T47D (cell line): ENCODE measurements around the gene SIRT3.
A peak's percentile ranks its signal among the peaks of the same experiment; 100 is the strongest.

Experiments
- DNase-seq, 2 experiments: peaks; one replicate each; pipeline versions ENCODE4 v3.0.0 to v3.0.0-alpha.2; 2011 to 2012; ENCODE audit warnings: low read depth in 1 of 2, low spot score in 1 of 2
- JUND ChIP-seq: IDR thresholded peaks from 2 replicates; pipeline ENCODE4 v1.6.1; 2012; ENCODE audit warnings: low read depth
- in situ Hi-C: cut with HindIII; loops from 2 replicates; pipeline ENCODE4 v1.10.0; 2016; ENCODE audit warnings: low sequenced_read_pairs, low pct_unique_long_range_greater_than_20kb

SIRT3 gene

DNA sequence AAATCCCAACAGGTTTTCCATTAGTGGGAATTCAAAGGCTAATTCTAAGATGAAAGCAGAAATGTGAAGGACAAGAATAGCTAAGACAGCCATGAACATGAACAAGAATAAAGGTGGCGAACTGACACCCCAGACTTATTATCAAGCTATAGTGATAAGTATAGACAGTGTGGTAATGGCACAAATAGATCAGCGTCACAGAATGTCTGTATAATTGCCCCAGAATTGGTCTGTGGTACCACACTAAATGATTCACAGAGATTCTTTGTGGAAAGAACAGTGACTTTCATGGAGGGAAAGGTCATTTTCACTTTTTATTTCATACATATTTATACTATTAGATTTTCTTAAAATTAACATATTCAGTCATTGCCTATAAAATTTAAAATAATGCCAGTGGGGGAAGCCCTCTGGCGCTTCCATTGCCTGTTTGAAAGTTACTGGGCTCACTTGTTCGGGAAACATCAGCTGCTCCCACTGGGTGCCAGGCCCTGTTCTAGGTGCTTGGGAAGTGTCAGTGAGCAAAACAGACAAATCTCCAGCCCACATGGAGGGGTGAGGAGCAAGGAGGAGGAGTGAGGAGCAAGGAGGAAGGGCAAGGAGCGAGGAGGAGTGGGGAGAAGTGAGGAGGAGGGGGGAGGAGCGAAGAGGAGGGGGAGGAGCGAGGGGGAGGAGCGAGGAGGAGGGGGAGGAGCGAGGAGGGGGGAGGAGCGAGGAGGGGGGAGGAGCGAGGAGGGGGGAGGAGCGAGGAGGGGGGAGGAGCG, 30.7 kb upstream of the SIRT3 start:
- in situ Hi-C loops = no loop called here
- DNase-seq = peak in 1 of 2 experiments; percentile 79

DNA sequence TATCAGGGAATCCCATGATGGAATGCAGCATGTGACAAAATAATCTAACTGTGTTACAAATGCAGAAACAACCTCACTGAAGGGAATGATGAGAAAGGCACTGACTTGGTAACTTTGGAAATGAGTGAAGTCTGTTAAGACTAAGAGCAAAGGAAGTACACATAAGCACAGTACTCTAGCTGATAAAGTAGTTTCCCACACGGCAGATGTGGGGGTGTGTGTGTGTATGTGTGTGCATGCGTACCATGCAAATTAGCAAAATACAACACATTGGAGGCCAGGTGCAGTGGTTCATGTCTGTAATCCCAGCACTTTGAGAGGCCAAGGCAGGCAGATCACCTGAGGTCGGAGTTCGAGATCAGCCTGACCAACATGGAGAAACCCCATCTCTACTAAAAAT, 25.5 kb upstream of the SIRT3 start:
- in situ Hi-C loops = no loop called here
- DNase-seq = no peak
- TF ChIP-seq JUND = no peak

More for the DNA sequence above, 30.7 kb upstream of the SIRT3 start:
- TF ChIP-seq JUND = no peak

DNA sequence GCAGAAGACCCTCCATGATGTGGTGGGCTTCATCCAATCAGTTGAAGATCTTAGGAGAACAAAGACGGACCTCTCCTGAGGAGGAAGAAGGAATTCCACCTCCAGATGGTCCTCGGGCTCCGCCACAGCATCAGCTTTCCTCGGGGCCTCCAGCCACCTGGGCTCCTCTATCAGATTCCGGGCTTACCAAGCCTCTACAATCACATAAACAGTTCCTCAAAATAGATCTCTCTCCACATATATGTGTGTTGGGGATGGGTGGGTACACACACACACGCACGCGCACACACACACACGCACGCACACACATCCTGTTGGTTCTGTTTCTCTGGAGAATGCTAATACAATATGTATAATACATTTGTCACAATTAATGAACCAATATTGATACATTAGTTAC, 23.3 kb upstream of the SIRT3 start:
- in situ Hi-C loops = no loop called here
- DNase-seq = no peak
- TF ChIP-seq JUND = no peak

DNA sequence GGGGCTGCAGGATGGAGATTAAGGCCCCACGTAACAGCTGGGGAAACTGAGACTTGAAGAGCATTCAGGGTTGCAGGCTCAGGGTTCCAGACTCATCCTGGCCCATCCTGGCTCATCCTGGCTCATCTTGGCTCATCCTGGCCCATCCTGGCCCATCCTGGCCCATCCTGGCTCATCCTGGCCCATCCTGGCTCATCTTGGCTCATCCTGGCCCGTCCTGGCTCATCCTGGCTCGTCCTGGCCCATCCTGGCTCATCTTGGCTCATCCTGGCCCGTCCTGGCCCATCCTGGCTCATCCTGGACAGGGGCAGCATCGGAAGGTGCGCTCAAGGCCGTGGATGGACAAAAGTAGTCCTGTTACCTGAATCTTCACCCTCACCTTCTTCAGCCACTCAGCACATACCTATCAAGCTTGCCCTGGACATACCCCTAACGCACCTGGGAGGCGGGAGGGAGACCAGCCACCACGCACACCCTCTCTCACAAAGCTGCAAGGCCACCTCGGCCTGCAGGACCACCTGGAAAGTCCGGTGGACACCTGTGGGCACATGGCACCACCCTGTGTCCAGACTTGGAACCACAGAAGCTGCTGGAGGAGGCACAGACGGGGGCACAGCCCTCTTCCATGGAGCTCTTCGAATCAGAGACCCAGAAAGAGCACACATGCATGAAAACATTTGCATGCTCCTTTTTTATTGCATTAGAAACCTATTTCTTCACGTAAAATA, 21.8 kb upstream of the SIRT3 start:
- DNase-seq = peak in 1 of 2 experiments; percentile 27
- no peak for TF ChIP-seq JUND
- in situ Hi-C loops = no loop called here

DNA sequence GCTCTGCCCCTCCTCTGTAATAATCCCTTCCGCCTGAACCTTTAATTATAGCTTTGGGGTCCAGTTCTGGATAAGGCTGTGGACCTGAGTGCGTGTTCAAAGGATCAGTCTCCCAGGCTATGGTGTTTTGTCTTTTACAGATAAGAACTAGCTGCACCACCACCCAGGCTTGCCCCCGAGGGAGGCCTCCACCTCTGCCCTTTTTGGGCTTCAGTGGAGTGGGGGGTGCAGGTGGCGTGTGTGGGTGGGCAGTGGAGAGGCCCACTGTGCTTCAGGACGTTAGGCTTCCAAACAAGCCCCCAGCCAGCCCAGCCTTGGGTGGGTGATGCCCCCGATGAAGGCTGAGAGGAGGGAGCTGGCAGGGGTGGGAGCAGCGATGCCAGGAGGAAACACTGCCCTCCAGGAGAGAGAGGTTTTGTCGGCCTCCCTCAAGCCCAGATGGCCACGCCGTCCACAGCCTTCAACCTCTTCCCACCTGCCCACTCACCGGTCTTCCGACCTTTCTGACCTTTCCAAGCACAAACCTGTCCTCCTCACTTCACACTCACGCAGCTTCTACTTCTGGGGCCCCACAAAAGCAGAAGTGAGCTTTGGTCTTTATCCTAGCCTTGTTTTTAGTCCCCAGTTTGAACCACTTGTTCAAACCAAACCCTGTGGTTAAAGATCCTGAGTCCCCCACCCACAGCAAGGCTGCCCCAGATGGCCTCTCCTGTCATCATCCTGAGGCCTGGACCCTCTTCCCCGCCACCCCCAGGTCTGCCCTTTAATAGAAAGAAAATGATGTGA, 21.0 kb upstream of the SIRT3 start:
- in situ Hi-C loops = no loop called here
- no peak for DNase-seq
- TF ChIP-seq JUND = no peak

DNA sequence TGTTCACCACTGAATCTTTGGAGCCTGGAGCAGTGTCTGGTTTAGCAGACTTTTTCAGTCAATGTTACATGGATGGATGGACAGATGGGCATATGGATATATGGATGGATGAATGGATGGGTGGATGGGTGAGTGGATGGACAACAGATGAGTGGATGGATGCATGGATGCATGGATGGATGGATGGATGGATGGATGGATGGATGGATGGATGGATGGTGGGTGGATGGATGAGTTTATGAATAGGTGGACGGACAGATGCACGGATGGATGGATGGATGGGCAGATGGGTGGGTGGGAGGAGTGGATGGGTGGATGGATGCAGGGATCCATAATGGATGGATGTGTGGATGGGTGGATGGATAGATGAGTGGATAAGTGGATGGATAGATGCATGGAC, 19.7 kb upstream of the SIRT3 start:
- in situ Hi-C loops = no loop called here
- no peak for DNase-seq
- TF ChIP-seq JUND = no peak

DNA sequence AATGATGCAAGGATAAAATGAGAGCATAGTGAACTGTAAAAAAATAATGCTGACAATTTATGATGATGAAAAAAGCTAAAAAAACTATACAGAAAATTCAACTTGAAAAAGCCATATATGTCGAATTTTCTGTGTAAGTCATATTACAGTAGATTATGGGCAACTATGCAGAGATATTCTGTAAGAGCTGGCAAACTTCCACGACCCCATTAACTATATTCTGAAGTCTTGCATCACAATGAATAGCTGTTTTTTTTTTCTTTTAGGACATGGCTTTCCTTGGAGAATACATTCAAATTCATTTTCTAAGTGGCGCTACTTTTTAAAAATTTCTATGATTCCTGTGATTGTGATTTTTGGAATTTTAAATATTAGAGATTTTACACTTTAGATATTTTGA, 19.0 kb upstream of the SIRT3 start:
- no peak for TF ChIP-seq JUND
- no peak for DNase-seq
- in situ Hi-C loops = no loop called here

DNA sequence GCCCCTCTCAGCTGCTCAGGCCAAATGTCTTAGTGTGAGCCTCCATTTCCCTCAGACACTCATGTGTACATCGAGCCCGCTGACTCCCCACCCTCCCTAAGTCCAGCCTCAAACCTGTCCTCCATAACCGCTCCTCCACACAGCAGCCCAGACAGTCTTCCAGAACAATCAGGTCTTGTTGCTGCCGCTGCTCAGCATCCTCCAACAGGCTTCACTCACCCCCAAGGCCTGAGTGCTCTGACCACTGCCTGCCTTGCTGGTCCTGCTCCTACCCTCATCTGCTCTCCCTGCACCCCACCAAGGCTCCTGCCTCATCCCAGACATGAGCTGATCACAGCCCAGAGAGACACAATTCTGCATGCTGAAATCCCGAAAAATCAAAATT, 17.7 kb upstream of the SIRT3 start:
- TF ChIP-seq JUND = no peak
- no peak for DNase-seq
- in situ Hi-C loops = no loop called here

DNA sequence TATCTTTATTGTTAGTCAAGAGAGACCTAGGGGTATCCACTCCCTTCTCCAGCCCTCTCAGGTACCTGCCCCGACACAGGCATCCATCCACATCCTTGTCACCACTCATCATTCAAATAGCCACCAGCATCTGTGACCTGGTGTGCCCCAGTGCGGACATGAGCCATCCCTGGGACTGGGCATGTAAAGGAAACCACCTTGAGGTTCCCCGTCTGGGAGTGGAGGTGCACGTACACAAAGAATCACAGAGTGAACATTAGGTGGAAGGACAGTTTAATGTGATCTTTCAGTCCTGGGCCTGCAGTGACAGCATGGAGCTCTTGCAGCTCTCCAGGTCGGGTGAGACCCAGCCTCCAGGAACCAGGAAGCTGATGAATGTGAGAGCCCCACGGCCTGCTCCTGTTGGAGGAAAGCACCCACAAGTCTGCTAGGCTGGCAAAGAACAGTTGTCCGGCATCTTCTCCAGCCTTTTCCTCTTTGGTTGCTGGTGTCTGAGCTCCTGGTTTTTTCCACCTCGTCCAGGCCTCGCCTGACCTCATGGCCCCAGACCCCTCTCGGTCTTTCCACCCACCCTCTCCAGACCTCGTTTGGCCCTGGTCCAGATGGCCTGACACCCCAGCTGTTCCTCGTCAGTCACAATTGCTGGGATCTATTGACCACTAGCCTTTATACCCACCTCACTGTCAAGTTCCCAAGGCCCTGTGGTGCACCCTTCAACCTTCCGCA, 17.2 kb upstream of the SIRT3 start:
- no peak for DNase-seq
- TF ChIP-seq JUND = no peak
- in situ Hi-C loops = no loop called here

DNA sequence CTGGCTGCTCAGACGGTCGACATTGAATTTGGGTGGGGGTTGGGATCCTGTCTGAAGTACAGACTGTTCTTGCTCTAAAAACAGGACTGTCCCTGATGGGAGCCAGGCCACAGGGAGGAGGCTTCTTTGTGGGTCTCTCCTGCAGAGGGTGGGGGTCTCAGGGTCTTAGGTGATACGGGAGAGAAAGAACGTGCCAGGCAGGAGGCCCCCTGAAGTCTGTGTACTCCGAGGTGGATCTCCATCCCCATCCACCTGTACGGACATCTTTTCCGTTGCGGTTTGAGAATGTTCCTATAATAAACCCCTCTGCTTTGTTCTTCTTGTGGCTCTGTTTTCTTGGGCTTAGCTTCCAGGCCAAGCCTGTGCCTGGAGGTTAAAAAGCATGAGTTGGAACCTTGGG, 16.5 kb upstream of the SIRT3 start:
- in situ Hi-C loops = no loop called here
- no peak for DNase-seq
- no peak for TF ChIP-seq JUND

DNA sequence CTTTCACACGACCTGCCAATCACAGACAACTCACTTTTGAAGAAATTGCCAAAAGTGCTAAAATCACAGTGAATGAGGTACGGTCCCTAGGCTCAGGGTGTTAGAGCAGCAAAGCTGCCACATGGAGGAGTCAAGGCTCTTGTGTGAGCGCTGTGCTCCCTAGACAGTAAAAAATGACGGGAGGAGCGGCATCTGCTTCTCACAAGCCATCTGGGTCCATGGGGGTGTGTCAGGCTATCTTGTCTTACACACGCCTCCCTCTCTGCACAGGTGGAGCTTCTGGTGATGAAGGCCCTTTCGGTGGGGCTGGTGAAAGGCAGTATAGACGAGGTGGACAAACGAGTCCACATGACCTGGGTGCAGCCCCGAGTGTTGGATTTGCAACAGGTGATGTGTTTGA, 15.4 kb upstream of the SIRT3 start:
- no peak for TF ChIP-seq JUND
- in situ Hi-C loops = no loop called here
- no peak for DNase-seq

DNA sequence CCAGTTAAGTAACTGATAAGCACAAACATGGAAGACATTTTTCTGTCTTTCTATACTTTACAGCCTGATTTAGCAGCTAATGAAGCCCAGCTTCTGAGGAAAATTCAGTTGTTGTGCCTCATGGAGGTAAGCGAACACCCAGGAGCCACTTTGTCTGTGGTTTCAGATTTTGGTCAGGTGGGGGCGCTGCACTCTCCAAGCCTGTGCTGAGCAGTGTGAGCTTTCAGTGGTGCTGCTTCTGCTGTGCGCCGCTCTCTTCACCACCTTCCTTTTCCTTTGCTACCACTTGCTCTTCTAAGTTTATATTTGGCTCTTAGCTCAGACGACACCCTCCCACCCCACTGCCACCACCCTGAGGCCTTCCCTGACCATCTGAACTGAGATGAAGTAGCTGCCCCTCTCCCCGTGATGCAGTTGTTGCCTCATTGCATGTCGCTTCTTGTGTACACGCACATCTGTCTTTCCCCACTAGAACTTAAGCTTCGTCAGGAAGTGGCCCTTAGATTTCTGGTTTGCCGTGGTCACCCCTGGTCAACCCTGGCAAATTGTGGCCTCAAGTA, 14.7 kb upstream of the SIRT3 start:
- in situ Hi-C loops = no loop called here
- peak in 1 of 2 experiments; percentile 65 for DNase-seq
- TF ChIP-seq JUND = no peak
